HepG2 (cell line): ENCODE measurements around the gene MRPS35. TPM values are rescaled to one million over a fixed set of nuclear protein-coding genes. Genes with fewer than 3 reads are reported as not detected.
A peak's percentile ranks its signal among the peaks of the same experiment; 100 is the strongest.

Experiments
- EHMT2 ChIP-seq: fragments of 200-600 bp; sonication (generic); IDR thresholded peaks from 2 replicates; pipeline ENCODE4 v1.7.0; 2017; ENCODE audit warnings: antibody characterized with exemption, low read depth, low read length, borderline replicate concordance
- GATA4 ChIP-seq: sonication (generic); IDR thresholded peaks from 2 replicates; pipeline ENCODE4 v1.6.1; 2016; ENCODE audit warnings: antibody characterized with exemption, low read depth, borderline replicate concordance
- HES4 ChIP-seq: sonication (generic); formaldehyde crosslinking; IDR thresholded peaks from 2 replicates; pipeline ENCODE4 v1.9.0; 2021; ENCODE audit warnings: mild to moderate bottlenecking, missing genetic modification reagents, borderline replicate concordance
- NFE2L2 ChIP-seq: fragments of 150-350 bp; IDR thresholded peaks from 2 replicates; pipeline ENCODE4 v1.6.1; 2014; ENCODE audit warnings: low read length
- NONO ChIP-seq, 2 experiments: fragments of 450-650 bp in 1 of 2; sonication (generic) in 1 of 2; formaldehyde crosslinking in 1 of 2; IDR thresholded peaks in 1 of 2; conservative IDR thresholded peaks in 1 of 2; 2 replicates each; pipeline versions ENCODE4 v1.6.1 to v1.8.0; 2017 to 2022; ENCODE audit warnings: mild to moderate bottlenecking in 1 of 2, missing genetic modification reagents in 1 of 2, moderate library complexity in 1 of 2
- POLR2G ChIP-seq: fragments of 200-400 bp; formaldehyde crosslinking; IDR thresholded peaks from 2 replicates; pipeline ENCODE4 v1.6.1; 2018; ENCODE audit warnings: mild to moderate bottlenecking, low read depth, low read length, moderate library complexity
- RAD51 ChIP-seq: fragments of 450-650 bp; IDR thresholded peaks from 2 replicates; pipeline ENCODE4 v1.6.1; 2016; ENCODE audit warnings: borderline replicate concordance
- RCOR2 ChIP-seq: IDR thresholded peaks from 2 replicates; pipeline ENCODE4 v1.6.1; 2016; ENCODE audit warnings: missing biosample characterization, missing genetic modification reagents
- RFXAP ChIP-seq: sonication (generic); formaldehyde crosslinking; IDR thresholded peaks from 2 replicates; pipeline ENCODE4 v1.4.0; 2020; ENCODE audit warnings: missing genetic modification reagents, borderline replicate concordance
- TAF15 ChIP-seq: fragments of 200-400 bp; formaldehyde crosslinking; IDR thresholded peaks from one replicate; pipeline ENCODE4 v1.6.1; 2018; ENCODE audit warnings: mild to moderate bottlenecking, low read depth, low read length; ENCODE audit not compliant: poor library complexity, severe bottlenecking
- TFDP2 ChIP-seq: sonication (generic); formaldehyde crosslinking; IDR thresholded peaks from 2 replicates; pipeline ENCODE4 v1.4.0; 2020; ENCODE audit warnings: missing genetic modification reagents
- TRIM24 ChIP-seq: sonication (generic); formaldehyde crosslinking; IDR thresholded peaks from 2 replicates; pipeline ENCODE4 v1.8.0; 2022; ENCODE audit warnings: mild to moderate bottlenecking, missing genetic modification reagents
- WIZ ChIP-seq: sonication (generic); formaldehyde crosslinking; IDR thresholded peaks from 2 replicates; pipeline ENCODE4 v1.5.1; 2020; ENCODE audit warnings: mild to moderate bottlenecking, missing genetic modification reagents
- ZBTB1 ChIP-seq: sonication (generic); formaldehyde crosslinking; IDR thresholded peaks from 2 replicates; pipeline ENCODE4 v1.4.0; 2020; ENCODE audit warnings: missing genetic modification reagents, borderline replicate concordance
- ZFAT ChIP-seq: sonication (generic); formaldehyde crosslinking; conservative IDR thresholded peaks from 2 replicates; pipeline ENCODE4 v1.8.1; 2023; ENCODE audit warnings: missing genetic modification reagents, inconsistent platforms
- ZNF124 ChIP-seq: sonication (generic); formaldehyde crosslinking; IDR thresholded peaks from 2 replicates; pipeline ENCODE4 v1.4.0; 2020; ENCODE audit warnings: missing genetic modification reagents
- ZNF207 ChIP-seq: fragments of 450-650 bp; IDR thresholded peaks from 2 replicates; pipeline ENCODE4 v1.6.1; 2016; ENCODE audit warnings: antibody characterized with exemption, borderline replicate concordance
- ZNF296 ChIP-seq: sonication (generic); formaldehyde crosslinking; conservative IDR thresholded peaks from 2 replicates; pipeline ENCODE4 v1.5.0; 2020; ENCODE audit warnings: mild to moderate bottlenecking, missing genetic modification reagents
- ZNF549 ChIP-seq: sonication (generic); formaldehyde crosslinking; IDR thresholded peaks from 2 replicates; pipeline ENCODE4 v1.5.0; 2020; ENCODE audit warnings: missing genetic modification reagents
- ZNF616 ChIP-seq: sonication (generic); formaldehyde crosslinking; IDR thresholded peaks from 2 replicates; pipeline ENCODE4 v1.5.0; 2020; ENCODE audit warnings: low read depth, mild to moderate bottlenecking, missing genetic modification reagents
- ZNF652 ChIP-seq: IDR thresholded peaks from 2 replicates; pipeline ENCODE4 v1.6.1; 2016; ENCODE audit warnings: low read depth, borderline replicate concordance
- ZZZ3 ChIP-seq: sonication (generic); formaldehyde crosslinking; IDR thresholded peaks from 2 replicates; pipeline ENCODE4 v1.4.0; 2020; ENCODE audit warnings: missing genetic modification reagents, mild to moderate bottlenecking, borderline replicate concordance
- polyA plus RNA-seq, 8 experiments: library from polyadenylated mRNA; depleted of rRNA in 3 of 8; stranded (reverse) in 7 of 8; unstranded in 1 of 8; fragments of >200 nt; fragmentation: Illumina TruSeq in 4 of 8; extraction: Trizol in 4 of 8; gene quantifications; 2 replicates each; pipeline versions ENCODE4 v1.2.1 to v1.2.3, GENCODE V29; 2011 to 2016; ENCODE audit warnings: low read depth in 4 of 8, missing spikeins in 1 of 8, mixed read lengths in 1 of 8; ENCODE audit not compliant: insufficient read depth in 1 of 8
- total RNA-seq, 5 experiments: library from RNA; depleted of rRNA; stranded (reverse); fragments of >200 nt; fragmentation: Illumina TruSeq; extraction: Trizol; gene quantifications; 2 replicates each; pipeline ENCODE4 v1.2.3, GENCODE V29; 2016; ENCODE audit warnings: low read depth in 1 of 5
- TF ChIP-seq, protein P1 (sequence below): IDR thresholded peaks from 2 replicates; pipeline ENCODE4 v1.6.1; 2012; ENCODE audit warnings: low read depth, low read length, improper control_type of control experiment
- TF ChIP-seq, protein P2 (sequence below): sonication (generic); formaldehyde crosslinking; IDR thresholded peaks from 2 replicates; pipeline ENCODE4 v1.5.1; 2020; ENCODE audit warnings: missing genetic modification reagents, mild to moderate bottlenecking, borderline replicate concordance

Gene MRPS35
- total and polyA plus RNA-seq, 2 of the 13 experiments (the other 11 are each of a cell fraction or from before 2014, with no cell fraction given): 63.4 to 104 TPM

DNA sequence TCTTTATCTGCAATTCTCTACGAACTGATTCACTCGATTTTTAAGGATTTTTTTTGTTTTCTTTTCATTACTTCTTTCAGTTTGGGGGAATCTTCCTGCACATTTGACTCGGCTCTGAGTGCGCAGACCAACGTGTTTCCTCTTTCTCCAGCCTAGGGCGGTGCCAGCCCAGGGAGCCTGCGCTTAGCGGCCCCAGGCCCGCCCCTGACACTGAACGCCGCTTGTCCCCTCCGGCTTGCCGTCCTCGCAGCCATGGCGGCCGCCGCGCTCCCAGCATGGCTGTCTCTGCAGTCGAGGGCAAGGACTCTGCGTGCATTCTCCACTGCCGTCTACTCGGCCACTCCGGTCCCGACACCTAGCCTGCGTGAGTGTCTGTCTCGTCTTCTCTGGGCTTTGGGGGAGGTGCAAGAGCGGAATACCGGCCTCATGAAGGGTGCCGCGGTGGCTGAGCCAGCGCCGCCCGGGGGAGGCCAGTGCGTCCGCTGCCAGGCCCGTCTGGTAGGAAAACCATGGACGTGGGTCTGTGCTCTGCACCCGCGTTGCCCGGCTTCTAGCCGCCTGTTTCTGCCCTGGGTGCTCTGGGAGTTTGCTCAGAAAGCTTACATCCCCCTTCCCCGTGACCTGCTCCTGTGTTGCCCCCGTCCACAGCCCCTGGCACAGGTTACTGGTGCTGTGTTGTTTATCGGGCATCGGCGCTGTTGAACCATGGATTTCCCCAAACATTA lies at the start of gene MRPS35 (continued):
- peak; percentile 78 for TF ChIP-seq HES4 (CRISPR knock-in tag)
- no peak for TF ChIP-seq ZNF652 (CRISPR knock-in tag)
- TF ChIP-seq ZNF124 (CRISPR knock-in tag): no peak; the same call in 1 of the 2 replicates
- no peak for TF ChIP-seq TAF15
- TF ChIP-seq NFE2L2: no peak
- no peak for TF ChIP-seq EHMT2
- TF ChIP-seq WIZ (CRISPR knock-in tag): no peak
- no peak for TF ChIP-seq RAD51
- TF ChIP-seq RCOR2 (CRISPR knock-in tag): no peak
- 0 out of 2 replicates have a peak, but pooled peaks have one; percentile 62 for TF ChIP-seq ZFAT (CRISPR knock-in tag)
- TF ChIP-seq RFXAP (CRISPR knock-in tag): peak; percentile 81
- no peak for TF ChIP-seq TRIM24
- TF ChIP-seq, protein P1, sequence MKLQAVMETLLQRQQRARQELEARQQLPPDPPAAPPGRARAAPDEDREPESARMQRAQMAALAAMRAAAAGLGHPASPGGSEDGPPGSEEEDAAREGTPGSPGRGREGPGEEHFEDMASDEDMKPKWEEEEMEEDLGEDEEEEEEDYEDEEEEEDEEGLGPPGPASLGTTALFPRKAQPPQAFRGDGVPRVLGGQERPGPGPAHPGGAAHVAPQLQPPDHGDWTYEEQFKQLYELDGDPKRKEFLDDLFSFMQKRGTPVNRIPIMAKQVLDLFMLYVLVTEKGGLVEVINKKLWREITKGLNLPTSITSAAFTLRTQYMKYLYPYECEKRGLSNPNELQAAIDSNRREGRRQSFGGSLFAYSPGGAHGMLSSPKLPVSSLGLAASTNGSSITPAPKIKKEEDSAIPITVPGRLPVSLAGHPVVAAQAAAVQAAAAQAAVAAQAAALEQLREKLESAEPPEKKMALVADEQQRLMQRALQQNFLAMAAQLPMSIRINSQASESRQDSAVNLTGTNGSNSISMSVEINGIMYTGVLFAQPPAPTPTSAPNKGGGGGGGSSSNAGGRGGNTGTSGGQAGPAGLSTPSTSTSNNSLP: peak; percentile 67; the same call in 1 of the 2 replicates
- peak; percentile 50; the same call in 1 of the 2 replicates for TF ChIP-seq TFDP2 (CRISPR knock-in tag)
- TF ChIP-seq ZZZ3 (CRISPR knock-in tag): peak; percentile 59; the same call in 1 of the 2 replicates
- TF ChIP-seq ZNF616: peak; percentile 75
- no peak for TF ChIP-seq ZNF207
- peak; percentile 71; the same call in 1 of the 2 replicates for TF ChIP-seq GATA4
- TF ChIP-seq NONO (IDR thresholded peaks at IDR 0.05): no peak
- peak; percentile 96 for TF ChIP-seq NONO (CRISPR knock-in tag; conservative IDR thresholded peaks at IDR 0.05)
- TF ChIP-seq POLR2G: peak; percentile 97
- TF ChIP-seq ZNF296 (CRISPR knock-in tag): no peak
- TF ChIP-seq, protein P2, sequence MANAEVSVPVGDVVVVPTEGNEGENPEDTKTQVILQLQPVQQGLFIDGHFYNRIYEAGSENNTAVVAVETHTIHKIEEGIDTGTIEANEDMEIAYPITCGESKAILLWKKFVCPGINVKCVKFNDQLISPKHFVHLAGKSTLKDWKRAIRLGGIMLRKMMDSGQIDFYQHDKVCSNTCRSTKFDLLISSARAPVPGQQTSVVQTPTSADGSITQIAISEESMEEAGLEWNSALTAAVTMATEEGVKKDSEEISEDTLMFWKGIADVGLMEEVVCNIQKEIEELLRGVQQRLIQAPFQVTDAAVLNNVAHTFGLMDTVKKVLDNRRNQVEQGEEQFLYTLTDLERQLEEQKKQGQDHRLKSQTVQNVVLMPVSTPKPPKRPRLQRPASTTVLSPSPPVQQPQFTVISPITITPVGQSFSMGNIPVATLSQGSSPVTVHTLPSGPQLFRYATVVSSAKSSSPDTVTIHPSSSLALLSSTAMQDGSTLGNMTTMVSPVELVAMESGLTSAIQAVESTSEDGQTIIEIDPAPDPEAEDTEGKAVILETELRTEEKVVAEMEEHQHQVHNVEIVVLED: peak; percentile 74; the same call in 1 of the 2 replicates
- TF ChIP-seq ZBTB1: no peak
- no peak for TF ChIP-seq ZNF549
